ENCODE measurements around the gene ZFAND3.
"Not testable (repeated sequence)": the region's sequence is repeated elsewhere in the genome, so short reads cannot be mapped to it uniquely, and the experiment has no call there.

The ZFAND3 gene

GRCh38 chr6:37866590-37867507 lies 47.3 kb downstream of the ZFAND3 start:
- DNase-seq = no peak

DNA sequence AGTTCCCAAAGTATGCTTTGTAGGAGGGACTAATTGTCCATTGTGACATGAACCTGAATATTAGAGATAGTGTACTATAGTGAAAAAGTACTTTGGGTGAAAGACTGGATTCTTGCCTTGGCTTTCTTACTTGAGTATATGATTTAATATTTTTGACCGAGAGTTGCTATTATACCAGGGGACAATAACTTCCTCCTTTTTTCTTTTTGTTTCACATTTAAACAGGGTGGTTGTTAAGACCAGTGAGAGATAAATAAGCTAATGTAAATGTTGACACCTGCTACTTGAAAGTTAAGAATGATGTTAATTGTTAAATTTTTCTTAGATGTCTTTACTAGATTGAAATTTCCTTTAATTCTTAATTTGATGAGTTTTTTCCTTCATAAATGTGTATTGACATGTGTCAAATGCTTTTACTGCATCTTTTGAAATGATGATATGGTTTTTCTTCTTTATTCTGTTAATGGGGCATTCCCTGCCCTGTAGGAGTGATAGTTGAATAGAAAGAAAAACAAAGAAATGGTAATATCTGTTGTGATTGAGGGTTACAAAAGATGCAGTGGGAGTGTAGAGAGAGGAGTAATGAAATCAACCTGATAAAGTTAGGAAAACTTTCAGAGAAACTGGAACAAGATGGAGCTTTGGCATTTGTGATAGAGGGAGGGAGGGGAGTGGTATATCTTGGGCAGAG lies 48.4 kb downstream of the ZFAND3 start:
- no peak for DNase-seq

DNA sequence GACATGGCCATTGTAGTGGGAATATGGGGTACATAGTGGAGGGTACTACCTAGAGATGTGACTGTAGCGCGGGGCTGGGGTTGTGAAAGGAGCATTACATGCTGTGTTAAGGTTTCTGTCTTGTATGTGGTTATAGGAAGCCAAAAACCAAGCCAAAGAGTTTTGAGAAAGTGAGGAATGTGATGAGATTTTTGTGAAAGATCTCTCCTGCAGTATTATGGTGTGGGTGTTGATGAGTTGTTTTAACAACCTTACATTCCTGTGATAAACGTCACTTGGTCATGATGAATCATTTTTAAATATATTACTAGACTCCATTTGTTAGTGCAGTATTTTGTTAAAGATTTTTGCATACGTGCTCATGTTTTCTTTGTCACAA lies 48.9 kb downstream of the ZFAND3 start:
- DNase-seq = no peak

GRCh38 chr6:37871616-37872372 lies 52.3 kb downstream of the ZFAND3 start:
- DNase-seq = no peak

DNA sequence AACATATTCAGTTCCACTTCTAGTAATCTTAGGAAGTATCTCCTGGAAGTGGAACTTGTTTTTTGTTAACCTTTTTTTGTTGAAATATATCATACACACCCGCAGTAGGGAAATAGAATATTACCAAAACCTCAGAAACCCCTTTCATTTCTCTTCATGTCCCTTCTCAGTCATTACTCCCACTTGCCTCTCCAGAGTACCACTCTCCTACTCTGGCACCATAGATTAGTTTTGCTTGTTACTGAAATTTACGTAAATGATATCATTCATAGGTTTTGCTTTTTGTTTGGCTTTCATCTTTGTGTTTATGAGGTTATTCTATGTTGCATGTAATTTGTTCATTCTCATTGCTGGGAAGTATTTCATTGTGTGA lies 52.8 kb downstream of the ZFAND3 start:
- no peak for DNase-seq

GRCh38 chr6:37874726-37875125 lies 55.2 kb downstream of the ZFAND3 start:
- no peak for DNase-seq

DNA sequence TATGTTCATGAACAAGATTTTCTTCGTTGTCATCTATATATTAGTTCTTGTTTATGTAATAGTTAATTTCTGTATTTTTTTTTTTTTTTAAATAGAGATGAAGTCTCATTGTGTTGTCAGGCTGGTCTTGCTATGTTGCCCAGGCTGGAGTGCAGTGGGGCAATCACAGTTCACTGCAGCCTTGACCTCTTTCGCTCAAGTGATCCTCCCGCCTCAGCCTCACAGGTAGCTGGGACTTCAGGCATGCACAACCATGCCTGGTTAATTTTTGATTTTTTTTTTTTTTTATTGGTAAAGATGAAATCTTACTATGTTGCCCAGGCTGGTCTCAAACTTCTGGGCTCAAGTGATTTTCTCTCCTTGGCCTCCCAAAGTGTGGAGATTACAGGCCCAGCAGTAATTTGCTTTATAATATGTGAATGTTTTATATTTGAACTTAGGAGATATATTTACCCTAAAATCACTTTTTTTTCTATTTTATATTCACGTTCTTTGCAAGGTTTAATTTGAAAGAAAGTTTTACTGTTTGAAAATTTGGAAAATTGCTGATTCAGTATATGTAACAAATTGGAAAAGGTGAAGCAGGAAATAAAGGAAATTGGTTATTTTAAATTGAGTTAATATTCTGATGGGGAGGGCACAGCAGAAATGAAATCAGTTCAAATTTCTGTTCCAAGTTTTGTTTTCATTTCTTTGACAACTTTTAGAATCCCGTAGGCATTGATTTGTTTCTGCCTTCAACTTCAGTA lies 56.2 kb downstream of the ZFAND3 start:
- no peak for DNase-seq

DNA sequence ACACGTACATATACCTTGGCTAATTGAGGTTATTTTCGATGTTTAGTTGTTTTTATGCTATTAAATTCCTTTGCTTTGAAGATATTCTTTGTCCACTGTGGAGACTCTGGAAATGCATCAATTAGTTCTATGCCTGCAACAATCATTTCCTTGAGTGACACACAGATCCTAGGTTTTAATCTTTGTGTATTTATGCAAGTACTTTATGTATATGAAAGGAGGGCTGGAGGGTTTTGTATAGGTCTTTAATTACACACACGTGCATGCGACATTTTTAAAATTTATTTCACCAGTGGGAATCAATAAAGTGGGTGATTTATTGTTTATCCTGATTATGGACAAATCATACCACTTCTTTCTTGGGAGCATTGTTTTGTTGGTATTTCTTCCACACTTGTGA lies 57.3 kb downstream of the ZFAND3 start:
- no peak for DNase-seq

DNA sequence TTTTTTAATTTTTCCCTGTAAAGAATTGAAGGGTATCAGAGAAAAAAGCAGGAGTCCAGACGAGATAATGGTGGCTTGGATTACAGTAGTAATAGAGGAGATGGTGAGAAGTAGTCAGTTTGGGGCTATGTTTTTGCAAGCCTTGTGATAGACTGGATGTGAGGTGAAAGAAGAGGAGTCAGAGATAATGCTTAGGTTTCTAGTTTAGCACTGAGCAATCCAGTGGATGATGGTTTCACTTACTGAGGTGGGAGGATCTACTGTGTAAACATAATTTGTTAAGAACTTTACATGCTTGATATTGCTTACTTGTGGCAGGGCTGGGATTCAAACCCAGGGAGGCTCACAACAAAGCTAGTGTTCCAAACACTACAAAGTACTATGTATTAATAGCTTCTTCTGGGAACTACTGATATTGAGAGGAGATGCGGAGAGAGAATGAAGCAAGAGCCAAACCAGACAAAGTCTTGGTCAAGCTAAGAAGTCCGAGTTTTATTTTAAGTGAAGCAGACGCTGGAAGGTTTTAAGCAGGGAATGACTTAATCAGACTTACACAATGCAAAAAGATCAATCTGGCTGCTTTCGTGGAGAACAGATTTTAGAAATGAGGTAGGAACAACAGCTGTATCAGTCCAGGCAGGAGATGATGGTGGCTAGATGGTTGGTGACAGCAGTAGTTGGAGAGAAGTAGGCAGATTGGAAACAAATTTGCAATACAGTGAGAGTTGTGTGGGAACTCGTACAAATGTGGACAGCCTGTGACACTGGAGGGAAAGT lies 58.0 kb downstream of the ZFAND3 start:
- no peak for DNase-seq

DNA sequence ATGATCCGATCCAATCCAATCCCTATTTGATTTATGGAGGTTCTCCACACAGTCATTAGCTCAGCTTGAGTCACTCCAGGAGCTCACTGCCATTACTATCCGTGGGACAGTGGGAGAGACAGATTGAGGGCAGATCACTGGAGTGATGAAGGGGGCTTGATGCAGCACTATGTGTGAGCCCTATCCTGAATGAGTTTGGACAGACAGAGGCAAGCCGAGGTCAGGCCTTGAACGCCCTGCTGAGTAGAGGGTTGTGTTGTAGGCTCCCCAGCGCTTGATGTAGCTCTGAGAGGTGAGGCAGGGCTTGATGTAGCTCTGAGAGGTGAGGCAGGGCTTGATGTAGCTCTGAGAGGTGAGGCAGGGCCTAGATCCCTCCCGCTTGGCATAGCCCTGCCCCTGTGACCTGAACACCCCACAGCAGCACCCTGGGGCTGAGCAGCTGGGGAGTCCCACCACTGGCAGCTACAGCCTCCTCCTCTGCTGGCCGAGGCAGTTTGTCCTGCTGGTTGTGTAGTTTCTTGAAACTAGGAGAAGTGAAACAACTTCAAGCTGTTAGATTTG lies 58.7 kb downstream of the ZFAND3 start:
- no peak for DNase-seq

- not testable (repeated sequence) for DNase-seq
These were observed 61.1 kb downstream of the ZFAND3 start for GRCh38 chr6:37880602-37881001.

DNA sequence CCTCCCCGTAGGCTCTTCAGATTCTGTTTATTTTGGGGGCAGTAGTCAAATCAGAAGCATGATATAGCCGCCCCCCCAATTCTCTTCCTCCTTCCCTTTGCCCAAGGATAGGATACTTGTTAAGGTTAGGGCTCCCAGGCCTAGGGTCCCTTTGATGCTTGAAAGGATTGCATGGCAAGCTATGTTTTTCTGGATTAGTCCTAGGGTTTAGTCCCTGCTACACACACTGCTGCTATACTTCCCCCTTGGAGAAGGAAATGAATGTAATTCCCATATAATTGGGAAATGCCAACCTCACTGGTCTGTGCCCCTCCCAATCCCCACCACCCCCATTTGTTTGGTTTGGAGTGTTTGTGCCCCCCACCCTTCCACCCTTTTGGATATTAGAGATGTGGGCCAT lies 62.8 kb downstream of the ZFAND3 start:
- DNase-seq = no peak

DNA sequence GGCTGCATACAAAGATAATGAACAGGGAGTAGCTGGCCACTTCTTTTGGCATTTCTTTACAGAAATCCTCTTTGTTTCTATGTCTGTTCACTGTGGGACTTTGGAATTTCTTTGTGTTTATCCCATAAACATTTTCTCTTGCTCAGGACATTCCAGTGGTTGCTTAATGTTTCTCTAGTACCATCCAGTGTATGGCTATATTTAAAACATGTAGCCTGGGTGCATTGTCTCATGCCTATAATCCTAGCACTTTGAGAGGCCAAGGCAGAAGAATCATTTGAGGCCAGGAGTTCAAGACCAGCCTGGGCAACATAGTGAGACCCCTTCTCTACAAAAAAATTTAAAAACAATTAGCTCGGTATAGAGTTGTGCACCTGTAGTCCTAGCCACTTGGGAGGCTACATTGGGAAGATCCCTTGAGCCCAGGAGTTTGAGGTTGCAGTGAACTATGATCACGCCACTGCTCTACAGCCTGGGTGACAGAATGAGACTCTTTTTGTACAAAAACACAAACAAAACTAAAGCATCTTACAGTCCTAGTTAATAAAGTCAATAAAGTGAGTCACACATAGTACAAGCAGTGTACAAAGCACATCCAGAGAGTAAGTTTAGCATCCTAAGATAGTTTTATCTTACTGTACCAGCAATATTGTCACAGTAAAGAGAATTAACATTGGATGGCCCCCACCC lies 63.3 kb downstream of the ZFAND3 start:
- DNase-seq = no peak

DNA sequence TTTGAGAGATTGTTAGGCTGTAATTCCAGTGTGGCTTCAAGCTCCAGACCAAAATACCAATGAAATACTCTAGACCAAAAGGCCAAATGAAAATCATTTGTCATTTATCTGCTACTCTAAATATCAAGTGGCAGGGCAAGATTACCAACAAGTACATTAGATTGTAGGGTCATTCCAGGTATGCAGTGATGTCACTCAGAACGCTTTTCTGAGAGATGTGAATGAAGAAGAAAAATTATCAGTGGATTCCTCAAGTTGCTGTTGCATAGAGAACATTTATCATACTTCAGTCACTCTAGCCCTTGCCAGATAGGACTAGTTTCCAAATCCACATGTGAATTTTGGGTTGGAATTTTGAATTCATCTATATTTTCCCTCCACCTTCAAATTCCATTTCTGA lies 65.0 kb downstream of the ZFAND3 start:
- DNase-seq = no peak

GRCh38 chr6:37889051-37889450 lies 69.5 kb downstream of the ZFAND3 start:
- DNase-seq = no peak

- DNase-seq = no peak
These were observed 70.0 kb downstream of the ZFAND3 start for GRCh38 chr6:37889486-37889885.

DNA sequence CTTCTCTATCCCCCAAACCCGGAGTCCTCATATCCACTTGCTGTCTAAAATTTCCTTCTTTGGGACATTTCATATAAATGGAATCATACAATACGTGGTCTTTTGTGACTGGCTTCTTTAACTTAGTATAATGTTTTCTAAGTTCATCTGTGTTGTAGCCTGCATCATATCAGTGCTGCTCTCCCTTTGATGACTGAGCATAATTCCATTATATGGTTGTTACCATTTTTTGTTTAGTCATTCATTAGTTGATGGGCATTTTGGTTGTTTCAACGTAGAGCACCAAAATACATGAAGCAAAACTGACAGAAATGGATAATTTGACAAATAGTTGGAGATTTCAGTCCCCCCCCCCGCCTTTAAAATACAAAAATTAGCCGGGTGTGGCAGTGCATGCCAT lies 71.5 kb downstream of the ZFAND3 start:
- DNase-seq = no peak

DNA sequence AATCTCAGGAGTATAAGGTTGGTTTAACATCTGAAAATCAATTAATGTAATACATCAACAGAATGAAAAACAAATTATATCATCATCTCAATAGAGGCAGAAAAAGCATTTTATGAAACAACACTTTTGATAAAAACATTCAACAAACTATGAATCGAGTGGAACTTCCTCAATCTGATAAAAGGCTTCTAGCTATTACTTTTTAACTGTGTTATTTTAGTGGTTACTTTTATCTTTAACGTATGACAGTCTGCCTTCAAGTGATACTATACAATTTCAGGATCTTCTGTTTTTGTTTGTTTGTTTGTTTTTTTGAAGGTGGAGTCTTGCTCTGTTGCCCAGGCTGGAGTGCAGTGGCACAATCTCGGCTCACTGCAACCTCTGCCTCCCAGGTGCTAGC lies 73.7 kb downstream of the ZFAND3 start:
- DNase-seq = no peak

GRCh38 chr6:37893734-37894133 lies 74.2 kb downstream of the ZFAND3 start:
- DNase-seq = not testable (repeated sequence)

GRCh38 chr6:37894585-37894984 lies 75.1 kb downstream of the ZFAND3 start:
- DNase-seq = no peak

- no peak for DNase-seq
These were observed 77.8 kb downstream of the ZFAND3 start for GRCh38 chr6:37897321-37897720.
